HG03039 (cell line): ENCODE data around the gene SRGN.

Experiments used
- ATAC-seq: cut with Tn5 transposase; IDR thresholded peaks from one replicate; pipeline ENCODE4 v1.9.1; 2021; ENCODE audit warnings: mild to moderate bottlenecking, moderate library complexity; ENCODE audit not compliant: unreplicated experiment

The SRGN gene

DNA sequence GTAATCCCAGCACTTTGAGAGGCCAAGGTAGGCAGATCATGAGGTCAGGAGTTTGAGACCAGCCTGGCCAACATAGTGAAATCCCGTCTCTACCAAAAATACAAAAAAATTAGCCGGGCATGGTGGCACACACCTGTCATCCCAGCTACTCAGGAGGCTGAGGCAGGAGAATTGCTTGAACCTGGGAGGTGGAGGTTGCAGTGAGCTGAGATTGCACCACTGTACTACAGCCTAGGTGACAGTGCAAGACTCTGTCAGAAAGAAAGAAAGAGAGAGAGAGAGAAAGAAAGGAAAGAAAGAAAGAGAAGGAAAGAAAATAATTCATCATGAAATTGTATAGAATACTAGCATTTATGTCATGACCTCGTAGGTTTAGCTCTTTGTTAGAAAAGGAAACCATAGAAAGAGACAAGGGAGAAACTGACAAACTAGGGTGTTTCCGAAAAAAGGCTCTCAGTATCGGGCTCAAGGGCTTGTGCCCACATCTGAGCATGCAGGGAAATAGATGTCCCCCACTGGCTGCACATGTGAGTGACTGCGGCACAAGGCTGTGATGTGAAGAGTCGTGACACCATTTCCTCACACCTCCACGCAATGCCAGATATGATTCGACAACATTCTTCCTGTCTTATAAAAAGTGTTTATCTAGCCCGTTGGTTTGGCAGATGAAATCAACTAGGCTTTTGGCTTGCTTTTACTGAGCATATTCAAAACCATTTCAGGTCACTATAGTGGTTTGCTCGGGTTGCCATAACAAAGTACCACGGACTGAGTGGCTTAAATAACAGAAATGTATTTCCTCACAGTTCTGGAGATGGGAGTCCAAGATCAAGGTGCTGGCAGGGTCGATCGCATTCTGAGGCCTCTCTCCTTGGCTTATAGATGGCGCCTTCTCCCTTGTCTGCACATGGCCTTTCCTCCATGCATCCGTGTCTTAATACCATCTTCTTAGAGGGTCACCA, 2.0 kb downstream of the SRGN start:
- ATAC-seq = no peak

GRCh38 chr10:69090685-69091084, 2.8 kb downstream of the SRGN start:
- ATAC-seq = no peak

- no peak for ATAC-seq
Measured at GRCh38 chr10:69091143-69091651, 3.3 kb downstream of the SRGN start.

DNA sequence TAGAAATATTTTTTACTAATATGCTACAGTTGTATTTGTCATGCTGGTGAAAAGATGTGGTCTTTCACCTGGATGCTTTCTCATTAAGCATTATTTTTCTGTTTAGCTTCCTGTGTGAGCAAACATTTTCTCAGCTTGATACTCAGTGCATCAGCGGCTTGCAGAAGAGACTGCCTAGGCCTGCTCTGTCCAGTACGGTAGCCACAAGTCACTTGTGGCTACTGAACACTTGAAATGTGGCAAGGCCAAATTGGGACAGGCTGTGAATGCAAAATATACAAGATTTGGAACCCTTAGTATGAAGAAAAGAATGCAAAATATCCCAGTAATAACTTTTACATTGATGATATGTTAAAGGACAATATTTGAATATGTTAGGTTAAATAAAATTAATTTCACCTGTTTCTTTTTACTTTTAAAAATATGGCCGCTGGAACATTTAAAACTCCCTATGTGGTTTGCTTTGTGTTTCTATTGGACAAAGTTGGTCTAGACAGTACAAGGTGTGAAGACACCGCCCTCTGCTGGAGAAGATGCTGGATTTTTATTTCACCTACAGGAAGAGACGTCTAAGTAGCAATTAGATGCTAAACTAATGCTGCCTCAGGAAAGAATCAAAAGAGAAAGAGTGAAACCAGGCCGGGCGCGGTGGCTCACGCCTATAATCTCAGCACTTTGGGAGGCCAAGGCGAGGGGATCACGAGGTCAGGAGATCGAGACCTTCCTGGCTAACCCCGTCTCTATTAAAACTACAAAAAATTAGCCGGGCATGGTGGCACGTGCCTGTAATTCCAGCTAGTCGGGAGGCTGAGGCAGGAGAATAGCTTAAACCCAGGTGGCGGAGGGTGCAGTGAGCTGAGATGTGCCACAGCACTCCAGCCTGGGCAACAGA, 5.3 kb downstream of the SRGN start:
- ATAC-seq = no peak

DNA sequence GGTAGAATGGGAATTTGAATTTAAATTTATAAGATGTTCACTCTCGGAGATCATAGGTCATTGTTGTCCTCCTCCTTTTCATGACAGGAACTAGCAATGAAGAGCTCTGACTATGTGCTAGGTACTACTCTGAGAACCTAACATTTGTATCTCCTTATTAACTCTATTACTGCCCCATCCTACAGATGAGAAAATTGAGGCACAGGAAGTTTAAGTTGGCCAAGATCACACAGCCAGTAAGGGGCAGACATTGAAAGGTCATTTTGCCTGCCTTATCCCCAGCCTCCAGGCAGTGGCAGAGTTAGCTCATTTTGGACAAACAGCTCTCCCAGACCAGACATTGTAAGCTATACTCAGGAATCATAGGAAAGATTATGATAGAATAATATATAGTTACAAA, 6.0 kb downstream of the SRGN start:
- no peak for ATAC-seq

DNA sequence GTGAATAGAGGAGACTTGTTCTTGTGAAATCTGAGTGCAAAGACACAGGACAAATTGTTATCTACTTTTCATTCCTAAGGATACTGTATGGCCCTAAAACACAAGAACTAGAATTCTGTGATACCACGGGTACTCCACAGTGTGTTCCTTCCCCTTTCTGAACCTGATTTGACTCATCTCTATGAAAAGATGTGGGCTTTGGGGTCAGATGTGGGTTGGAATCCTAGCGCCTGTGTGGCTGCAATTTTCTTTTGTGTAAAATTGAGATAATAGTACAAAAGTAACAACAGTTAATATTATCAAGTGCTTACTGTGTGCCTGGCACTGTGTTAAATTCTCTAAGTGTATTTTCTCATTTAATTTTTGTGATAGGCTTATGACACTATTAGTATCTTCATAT, 8.1 kb downstream of the SRGN start:
- ATAC-seq = no peak

DNA sequence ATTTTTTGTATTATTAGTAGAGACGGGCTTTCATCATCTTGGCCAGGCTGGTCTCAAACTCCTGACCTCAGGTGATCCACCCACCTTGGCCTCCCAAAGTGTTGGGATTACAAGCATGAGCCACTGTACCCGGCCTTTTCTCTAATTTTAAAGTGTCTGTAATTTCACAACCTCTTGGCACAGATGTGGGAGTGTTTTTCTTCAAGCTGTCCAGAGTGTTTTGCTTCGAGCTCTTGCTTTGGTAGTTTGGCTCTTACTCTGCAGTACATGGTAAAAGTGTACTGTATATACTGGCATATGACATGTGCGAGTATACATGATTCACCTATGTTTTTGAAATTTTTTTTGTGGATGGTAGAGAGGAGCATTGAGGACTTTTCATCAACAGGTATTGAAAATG, 9.8 kb downstream of the SRGN start:
- ATAC-seq = no peak

DNA sequence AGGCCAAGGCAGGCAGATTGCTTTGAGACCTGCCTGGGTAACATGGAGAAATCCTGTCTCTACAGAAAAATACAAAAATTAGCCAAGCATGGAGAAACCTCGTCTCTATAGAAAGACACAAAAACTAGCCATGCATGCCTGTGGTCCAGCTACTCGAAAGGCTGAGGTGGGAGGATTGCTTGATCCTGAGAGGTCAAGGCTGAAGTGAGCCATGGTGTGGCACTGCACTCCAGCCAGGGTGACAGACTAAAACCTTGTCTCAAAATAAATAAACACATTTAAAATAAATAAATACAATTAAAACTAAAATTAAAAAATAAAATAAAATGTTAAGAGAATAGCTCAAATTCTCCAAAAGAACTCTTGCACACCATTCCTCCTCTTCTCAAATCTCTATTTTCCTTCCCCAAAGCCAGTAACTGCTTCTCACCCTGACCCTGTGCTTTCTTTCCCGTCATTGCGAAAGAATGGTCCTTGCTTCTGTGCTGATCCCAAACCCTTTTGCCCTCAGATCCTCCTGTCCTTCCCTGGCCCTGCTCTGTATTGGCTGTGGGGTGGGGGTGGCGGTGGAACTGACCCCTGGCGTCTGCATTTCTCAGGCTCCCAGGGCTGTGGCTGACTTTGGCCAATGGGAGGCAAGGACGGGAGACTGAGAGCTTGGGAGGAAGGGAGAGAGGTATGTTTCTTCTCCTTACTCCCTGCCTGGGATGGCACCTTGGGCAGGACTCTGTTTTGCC, 12.4 kb downstream of the SRGN start:
- ATAC-seq = no peak

GRCh38 chr10:69101451-69102095, 13.7 kb downstream of the SRGN start:
- no peak for ATAC-seq

- ATAC-seq = no peak
Measured at GRCh38 chr10:69102440-69102839, 14.5 kb downstream of the SRGN start.

DNA sequence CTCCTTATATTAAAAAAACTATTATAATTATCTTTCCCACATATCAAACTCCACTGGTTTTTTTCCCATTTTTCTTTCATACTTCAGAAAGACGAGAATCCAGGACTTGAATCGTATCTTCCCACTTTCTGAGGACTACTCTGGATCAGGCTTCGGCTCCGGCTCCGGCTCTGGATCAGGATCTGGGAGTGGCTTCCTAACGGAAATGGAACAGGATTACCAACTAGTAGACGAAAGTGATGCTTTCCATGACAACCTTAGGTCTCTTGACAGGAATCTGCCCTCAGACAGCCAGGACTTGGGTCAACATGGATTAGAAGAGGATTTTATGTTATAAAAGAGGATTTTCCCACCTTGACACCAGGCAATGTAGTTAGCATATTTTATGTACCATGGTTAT, 15.9 kb downstream of the SRGN start:
- no peak for ATAC-seq

DNA sequence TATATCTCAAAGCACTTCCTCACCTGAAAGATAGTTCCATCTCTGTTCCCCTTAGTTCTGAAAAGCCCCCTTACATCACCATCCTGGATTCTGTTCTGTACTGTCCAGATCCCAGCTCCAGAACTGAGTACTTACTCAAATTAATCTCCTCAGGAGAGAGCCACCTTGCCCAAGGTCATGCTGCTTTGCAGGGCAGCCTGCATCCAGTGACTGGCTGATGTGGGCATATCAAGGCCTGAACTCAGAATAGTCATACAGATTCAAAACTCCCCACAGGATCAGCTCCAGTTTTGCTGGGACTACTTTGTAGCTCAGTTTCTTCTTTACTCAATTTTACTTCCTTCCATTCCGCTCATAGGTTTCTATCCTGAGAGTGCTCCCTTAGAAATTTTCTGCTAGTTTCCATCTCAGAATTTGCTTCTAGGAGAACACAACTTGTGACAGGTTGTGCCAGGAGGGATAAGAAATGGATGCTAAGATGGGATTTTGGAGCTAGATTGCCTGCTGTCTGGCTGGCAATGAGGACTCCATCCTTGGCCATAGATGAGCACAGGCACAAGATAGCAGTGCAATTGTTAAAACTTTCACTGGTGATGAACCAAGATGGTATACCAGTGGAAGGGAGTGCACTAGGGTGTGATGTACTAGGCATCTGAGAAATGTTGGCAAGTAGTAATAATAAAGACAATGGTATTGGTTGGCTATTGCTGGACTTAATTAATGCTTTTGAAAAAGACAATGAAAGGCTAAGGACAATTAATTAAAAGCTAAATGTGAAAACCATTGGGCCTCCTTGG, 17.3 kb downstream of the SRGN start:
- ATAC-seq = no peak

GRCh38 chr10:69107176-69107490, 19.2 kb downstream of the SRGN start:
- ATAC-seq = no peak

DNA sequence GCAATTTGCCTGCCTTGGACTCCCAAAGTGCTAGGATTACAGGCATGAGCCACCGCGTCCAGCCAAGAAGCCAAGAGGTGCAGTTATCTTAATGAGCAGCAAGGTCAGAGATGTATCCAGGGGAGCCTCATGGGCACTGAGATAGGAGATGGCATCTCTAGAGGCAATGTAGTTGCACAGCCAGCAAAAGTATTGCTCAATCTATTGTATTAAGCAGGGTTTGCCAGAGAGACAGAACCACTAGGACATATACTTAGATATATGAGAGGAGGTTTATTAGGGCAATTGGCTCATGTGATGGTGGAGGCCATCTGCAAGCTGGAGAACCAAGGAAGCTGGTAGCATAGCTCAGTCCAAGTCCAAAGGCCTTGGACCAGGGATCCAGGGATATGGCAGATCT, 19.8 kb downstream of the SRGN start:
- no peak for ATAC-seq

DNA sequence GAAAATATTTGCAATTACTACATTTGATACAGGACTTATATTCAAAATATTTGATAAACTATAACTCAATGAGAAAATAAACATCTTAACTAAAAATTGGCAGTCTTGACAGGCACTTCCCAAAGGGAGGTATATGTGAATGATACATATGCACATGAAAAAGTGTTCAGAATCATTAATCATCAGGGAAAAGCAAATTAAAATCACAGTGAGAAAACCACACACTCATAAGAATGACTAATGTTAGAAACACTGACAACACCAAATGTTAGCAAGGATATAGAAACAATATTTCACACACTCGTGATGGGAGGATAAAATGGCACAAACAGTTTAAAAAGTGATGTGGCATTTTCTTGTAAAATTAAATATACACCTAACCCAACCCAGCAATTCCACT, 32.0 kb downstream of the SRGN start:
- no peak for ATAC-seq

DNA sequence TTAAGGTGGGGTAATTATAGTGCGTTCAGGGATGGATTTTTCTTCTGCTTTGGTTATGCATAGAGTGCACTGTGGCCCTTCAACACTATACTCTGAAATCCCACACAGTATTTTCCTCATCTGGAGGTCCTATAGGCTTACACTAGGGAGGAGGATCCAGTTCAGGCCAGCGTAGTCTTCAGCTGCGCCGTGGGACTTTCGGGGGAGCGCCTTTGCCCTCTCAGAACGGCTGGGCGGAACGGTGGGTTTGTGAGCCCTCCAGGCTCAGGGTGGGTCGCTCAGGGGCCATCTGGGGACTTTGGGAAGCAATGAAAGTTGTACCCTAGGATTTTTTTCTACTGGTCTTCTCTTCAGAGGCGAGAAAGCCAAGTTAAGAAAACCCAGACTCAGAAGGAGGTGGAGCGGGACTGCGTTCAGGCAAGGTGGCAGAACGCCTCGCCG, 35.4 kb downstream of the SRGN start:
- ATAC-seq = peak; percentile 15

DNA sequence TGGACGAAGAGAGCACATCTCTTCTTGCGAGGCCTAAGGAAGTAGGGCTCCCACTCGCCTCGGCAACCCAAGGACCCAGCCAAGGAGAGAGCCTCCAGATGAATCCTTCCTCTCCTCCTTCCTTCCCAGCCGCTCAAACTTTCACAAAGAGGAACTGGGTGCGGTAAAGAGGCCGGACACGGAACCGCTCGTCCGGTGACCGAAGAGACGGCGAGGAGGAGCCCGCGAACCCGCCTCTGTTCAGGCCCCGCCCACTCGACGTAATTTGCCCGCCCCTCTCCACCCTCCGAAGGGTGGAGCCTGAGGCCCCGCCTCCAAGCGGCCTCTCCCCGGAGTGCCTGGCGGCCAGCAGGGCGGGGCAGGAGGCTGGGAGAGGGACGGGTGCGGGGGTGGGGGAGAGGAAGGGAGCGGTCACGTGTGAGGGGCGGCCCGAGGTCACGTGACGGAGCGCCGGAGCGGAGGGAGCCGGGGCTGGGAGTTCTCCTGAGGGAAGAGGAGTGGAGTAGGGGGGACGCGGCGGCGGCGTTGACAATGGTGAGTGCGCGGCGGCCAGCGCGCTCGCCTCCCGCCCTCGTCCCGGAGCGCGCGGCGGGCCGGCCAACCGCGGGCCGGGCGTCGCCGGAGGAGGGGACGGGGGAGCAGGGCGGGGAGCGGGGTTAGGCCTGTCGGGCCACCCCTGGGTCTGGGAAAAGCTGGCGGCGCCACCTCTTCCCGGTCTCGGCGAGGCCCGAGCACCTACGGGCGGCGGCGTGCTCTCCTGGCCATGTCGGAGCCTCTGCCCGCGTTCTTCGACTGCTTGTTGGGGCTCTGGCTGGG, 36.1 kb downstream of the SRGN start, which contains the start of gene VPS26A:
Gene VPS26A (plus strand): TSS at position 432 of the 816 bp plus-strand sequence. CDS start 100 bp downstream, at position 532.
- peak; percentile 82 for ATAC-seq

GRCh38 chr10:69124563-69125268, 36.8 kb downstream of the SRGN start:
- peak; percentile 25 for ATAC-seq
